SK-N-SH treated with all-trans-retinoic acid at 6 μM for 48 hours (cell line): ENCODE measurements around the gene ETS1.

ENCODE experiments used
- ATAC-seq: fragments of 200-7000 bp; cut with Tn5 transposase; 3 replicates; pipeline ENCODE4 v1.9.1; 2020; ENCODE audit warnings: mild to moderate bottlenecking, moderate library complexity
- ARNTL ChIP-seq: fragments of 450-650 bp; formaldehyde crosslinking; IDR thresholded peaks from 2 replicates; pipeline ENCODE4 v1.5.0; 2020; ENCODE audit warnings: low read depth, mild to moderate bottlenecking, moderate library complexity, borderline replicate concordance
- BACH2 ChIP-seq: fragments of 250-450 bp; sonication (Bioruptor Pico); IDR thresholded peaks from 2 replicates; pipeline ENCODE4 v1.9.0; 2021; ENCODE audit warnings: mild to moderate bottlenecking, borderline replicate concordance
- CREB5 ChIP-seq: fragments of 250-450 bp; sonication (Bioruptor Pico); IDR thresholded peaks from 2 replicates; pipeline ENCODE4 v1.5.1; 2020; ENCODE audit warnings: low read depth, mild to moderate bottlenecking, moderate library complexity
- CSDC2 ChIP-seq: fragments of 250-450 bp; sonication (Bioruptor Pico); IDR thresholded peaks from 2 replicates; pipeline ENCODE4 v1.5.0; 2020; ENCODE audit warnings: mild to moderate bottlenecking, moderate library complexity
- CSRNP3 ChIP-seq: fragments of 250-450 bp; sonication (Bioruptor Pico); IDR thresholded peaks from 2 replicates; pipeline ENCODE4 v1.5.1; 2021; ENCODE audit warnings: mild to moderate bottlenecking, moderate library complexity
- ESRRG ChIP-seq: fragments of 250-450 bp; sonication (Bioruptor Pico); IDR thresholded peaks from 2 replicates; pipeline ENCODE4 v1.6.1; 2021; ENCODE audit warnings: mild to moderate bottlenecking
- GLIS3 ChIP-seq: fragments of 250-450 bp; sonication (Bioruptor Pico); IDR thresholded peaks from 2 replicates; pipeline ENCODE4 v1.5.0; 2020; ENCODE audit warnings: mild to moderate bottlenecking, moderate library complexity
- ISL1 ChIP-seq: fragments of 250-450 bp; sonication (Bioruptor Pico); IDR thresholded peaks from 2 replicates; pipeline ENCODE4 v2.1.2; 2022; ENCODE audit warnings: mild to moderate bottlenecking, moderate library complexity
- OSR1 ChIP-seq: fragments of 250-450 bp; sonication (Bioruptor Pico); IDR thresholded peaks from 2 replicates; pipeline ENCODE4 v1.8.0; 2022; ENCODE audit warnings: moderate library complexity, mild to moderate bottlenecking, inconsistent platforms
- PATZ1 ChIP-seq: fragments of 250-450 bp; sonication (Bioruptor Pico); IDR thresholded peaks from 2 replicates; pipeline ENCODE4 v1.8.0; 2020; ENCODE audit warnings: mild to moderate bottlenecking, moderate library complexity, borderline replicate concordance
- POU6F1 ChIP-seq: fragments of 250-450 bp; sonication (Bioruptor Pico); IDR thresholded peaks from 2 replicates; pipeline ENCODE4 v1.8.0; 2021; ENCODE audit warnings: low read depth, mild to moderate bottlenecking, moderate library complexity, borderline replicate concordance
- PPARA ChIP-seq: fragments of 250-450 bp; sonication (Bioruptor Pico); IDR thresholded peaks from 2 replicates; pipeline ENCODE4 v1.5.0; 2020; ENCODE audit warnings: mild to moderate bottlenecking, borderline replicate concordance
- RARB ChIP-seq: fragments of 250-450 bp; sonication (Bioruptor Pico); IDR thresholded peaks from 2 replicates; pipeline ENCODE4 v1.8.0; 2021; ENCODE audit warnings: mild to moderate bottlenecking, moderate library complexity
- SNAI2 ChIP-seq: fragments of 250-450 bp; sonication (Bioruptor Pico); IDR thresholded peaks from 2 replicates; pipeline ENCODE4 v1.5.0; 2020; ENCODE audit warnings: mild to moderate bottlenecking, moderate library complexity
- TCF4 ChIP-seq: fragments of 250-450 bp; sonication (Bioruptor Pico); IDR thresholded peaks from 2 replicates; pipeline ENCODE4 v1.8.0; 2021; ENCODE audit warnings: mild to moderate bottlenecking, moderate library complexity, borderline replicate concordance
- TOX ChIP-seq: fragments of 250-450 bp; sonication (Bioruptor Pico); IDR thresholded peaks from 2 replicates; pipeline ENCODE4 v1.8.0; 2021; ENCODE audit warnings: mild to moderate bottlenecking, moderate library complexity, borderline replicate concordance
- TSHZ2 ChIP-seq: fragments of 250-450 bp; sonication (Bioruptor Pico); IDR thresholded peaks from 2 replicates; pipeline ENCODE4 v1.5.0; 2020; ENCODE audit warnings: mild to moderate bottlenecking, moderate library complexity
- ZC3H10 ChIP-seq: fragments of 250-450 bp; sonication (Bioruptor Pico); IDR thresholded peaks from 2 replicates; pipeline ENCODE4 v1.5.1; 2021; ENCODE audit warnings: mild to moderate bottlenecking, moderate library complexity
- ZFP3 ChIP-seq: fragments of 250-450 bp; sonication (Bioruptor Pico); IDR thresholded peaks from 2 replicates; pipeline ENCODE4 v1.5.0; 2020; ENCODE audit warnings: mild to moderate bottlenecking, moderate library complexity
- ZFP30 ChIP-seq: fragments of 450-650 bp; formaldehyde crosslinking; IDR thresholded peaks from 2 replicates; pipeline ENCODE4 v1.5.0; 2022; ENCODE audit warnings: mild to moderate bottlenecking, moderate library complexity
- ZNF565 ChIP-seq: fragments of 450-650 bp; formaldehyde crosslinking; conservative IDR thresholded peaks from 2 replicates; pipeline ENCODE4 v1.5.0; 2020; ENCODE audit warnings: low read depth, mild to moderate bottlenecking, moderate library complexity
- ZNF70 ChIP-seq: fragments of 450-650 bp; formaldehyde crosslinking; IDR thresholded peaks from 2 replicates; pipeline ENCODE4 v1.5.0; 2020; ENCODE audit warnings: mild to moderate bottlenecking, moderate library complexity
- ZNF8 ChIP-seq: fragments of 450-650 bp; formaldehyde crosslinking; IDR thresholded peaks from 2 replicates; pipeline ENCODE4 v1.5.0; 2020; ENCODE audit warnings: mild to moderate bottlenecking, moderate library complexity

Gene ETS1

GRCh38 chr11:128563308-128563707 is 24.1 kb downstream of the ETS1 start:
- ATAC-seq, result no peak
- TF ChIP-seq OSR1 (CRISPR knock-in tag) (no peak), ZNF8 (CRISPR knock-in tag) (no peak), BACH2 (CRISPR knock-in tag) (no peak), ZFP3 (no peak), ZC3H10 (no peak), CSDC2 (CRISPR knock-in tag) (no peak), PPARA (CRISPR knock-in tag) (no peak), ARNTL (CRISPR knock-in tag) (no peak), RARB (CRISPR knock-in tag) (no peak), ZFP30 (CRISPR knock-in tag) (no peak), SNAI2 (CRISPR knock-in tag) (no peak), GLIS3 (CRISPR knock-in tag) (no peak), ZNF70 (no peak), TSHZ2 (CRISPR knock-in tag) (no peak), ESRRG (CRISPR knock-in tag) (no peak), CREB5 (CRISPR knock-in tag) (no peak), CSRNP3 (CRISPR knock-in tag) (no peak), TCF4 (CRISPR knock-in tag) (no peak)

GRCh38 chr11:128559496-128560103 is 27.8 kb downstream of the ETS1 start:
- TF ChIP-seq ZFP3 (no peak), SNAI2 (CRISPR knock-in tag) (no peak), GLIS3 (CRISPR knock-in tag) (no peak), ISL1 (CRISPR knock-in tag) (no peak), ARNTL (CRISPR knock-in tag) (no peak), ESRRG (CRISPR knock-in tag) (no peak), ZNF8 (CRISPR knock-in tag) (no peak), OSR1 (CRISPR knock-in tag) (no peak), PATZ1 (no peak), PPARA (CRISPR knock-in tag) (no peak), ZFP30 (CRISPR knock-in tag) (no peak), ZNF70 (no peak), POU6F1 (CRISPR knock-in tag) (no peak), ZNF565 (CRISPR knock-in tag) (no peak), TSHZ2 (CRISPR knock-in tag) (no peak), CSDC2 (CRISPR knock-in tag) (no peak), RARB (CRISPR knock-in tag) (no peak), TOX (CRISPR knock-in tag) (no peak), ZC3H10 (no peak), CSRNP3 (CRISPR knock-in tag) (no peak)
- no peak for ATAC-seq
